Measurements from ENCODE around the gene SLC1A3. TPM values are rescaled to one million over a fixed set of nuclear protein-coding genes. Genes with fewer than 3 reads are reported as not detected.

The SLC1A3 gene
- total RNA-seq, 1 donor from 2014 or later: 61.1 TPM

GRCh38 chr5:36658038-36658756 lies 51.8 kb downstream of the SLC1A3 start:
- no peak for DNase-seq

- DNase-seq: no peak
Observed at GRCh38 chr5:36659411-36659810, 53.0 kb downstream of the SLC1A3 start.

DNA sequence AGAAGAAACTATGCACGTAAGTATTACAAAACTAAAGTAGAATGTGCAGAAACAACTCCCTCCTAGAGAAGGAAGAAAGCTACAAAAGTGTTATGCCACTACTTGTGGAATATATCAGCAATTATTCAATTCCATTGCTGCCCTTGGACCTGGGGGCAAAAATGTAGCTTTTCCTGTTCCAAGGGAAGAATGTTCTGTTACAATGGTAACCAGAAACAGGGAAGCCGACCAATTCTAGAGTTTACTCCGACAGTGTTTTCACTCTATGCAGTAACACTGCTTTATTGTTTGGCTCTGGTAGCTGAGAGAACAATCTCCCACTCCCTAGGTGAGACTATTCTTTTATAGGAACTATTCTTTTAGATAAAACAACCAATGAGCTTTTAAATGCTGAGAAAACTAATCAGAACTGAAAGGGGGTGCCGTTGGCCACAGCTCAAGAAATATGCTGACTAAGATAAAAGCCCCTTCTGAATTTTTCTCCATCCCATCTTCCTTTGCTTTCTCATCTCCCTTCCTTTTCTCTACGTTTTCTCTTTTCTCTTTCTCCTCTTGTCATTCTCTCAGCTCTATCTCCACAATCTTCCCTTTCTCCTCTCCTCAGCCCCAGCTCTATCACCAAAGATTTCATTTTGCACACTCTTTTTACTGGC lies 54.1 kb downstream of the SLC1A3 start:
- no peak for DNase-seq

GRCh38 chr5:36661456-36662220 lies 55.2 kb downstream of the SLC1A3 start:
- DNase-seq: peak; percentile 55

- DNase-seq: peak; percentile 77
Observed at GRCh38 chr5:36662291-36662851, 56.0 kb downstream of the SLC1A3 start.

- DNase-seq: no peak
Observed at GRCh38 chr5:36664766-36665165, 58.4 kb downstream of the SLC1A3 start.

GRCh38 chr5:36665628-36666027 lies 59.2 kb downstream of the SLC1A3 start:
- no peak for DNase-seq

- peak; percentile 61 for DNase-seq
Observed at GRCh38 chr5:36666274-36666673, 59.9 kb downstream of the SLC1A3 start.

- no peak for DNase-seq
Observed at GRCh38 chr5:36666986-36667385, 60.6 kb downstream of the SLC1A3 start.

DNA sequence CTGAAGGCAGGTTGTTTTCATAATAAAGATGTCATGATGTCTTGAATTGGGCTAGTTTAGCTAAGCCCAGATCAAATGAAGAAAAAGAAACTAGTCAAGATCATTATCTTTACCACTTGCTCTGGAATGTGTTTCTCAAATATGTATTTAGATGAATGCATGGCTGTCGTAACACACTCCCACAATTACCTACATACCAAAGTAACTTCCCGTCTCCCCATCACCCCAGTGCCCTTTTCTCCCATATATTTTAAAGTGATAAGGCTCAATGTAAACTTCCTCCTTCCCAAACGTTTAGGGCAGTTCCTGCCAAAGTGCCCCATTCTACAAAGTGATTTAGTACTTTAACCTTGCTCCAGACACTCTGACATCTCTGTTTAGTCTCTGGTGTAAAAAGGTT lies 61.4 kb downstream of the SLC1A3 start:
- DNase-seq: no peak

- DNase-seq: no peak
Observed at GRCh38 chr5:36669015-36669651, 62.7 kb downstream of the SLC1A3 start.

- no peak for DNase-seq
Observed at GRCh38 chr5:36670548-36670947, 64.1 kb downstream of the SLC1A3 start.

DNA sequence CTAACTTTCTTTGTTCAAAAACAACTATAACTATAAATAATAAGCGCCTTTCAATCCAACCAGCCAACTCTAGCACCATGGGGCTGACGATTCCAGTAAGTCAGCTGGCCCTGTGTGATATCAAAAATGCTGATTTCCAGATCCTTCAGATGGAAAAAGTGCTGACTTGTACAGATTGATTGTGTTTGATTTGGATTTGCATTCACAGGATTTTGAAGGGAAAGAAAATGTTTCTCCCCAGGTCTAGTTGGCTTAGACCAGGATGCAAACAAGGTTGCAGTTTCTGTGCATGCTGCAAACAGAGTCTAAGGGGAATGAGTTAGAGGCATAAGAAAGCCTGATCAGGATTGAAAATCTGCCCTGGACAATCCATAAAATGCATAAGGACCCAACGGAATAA lies 68.9 kb downstream of the SLC1A3 start:
- peak; percentile 84 for DNase-seq

DNA sequence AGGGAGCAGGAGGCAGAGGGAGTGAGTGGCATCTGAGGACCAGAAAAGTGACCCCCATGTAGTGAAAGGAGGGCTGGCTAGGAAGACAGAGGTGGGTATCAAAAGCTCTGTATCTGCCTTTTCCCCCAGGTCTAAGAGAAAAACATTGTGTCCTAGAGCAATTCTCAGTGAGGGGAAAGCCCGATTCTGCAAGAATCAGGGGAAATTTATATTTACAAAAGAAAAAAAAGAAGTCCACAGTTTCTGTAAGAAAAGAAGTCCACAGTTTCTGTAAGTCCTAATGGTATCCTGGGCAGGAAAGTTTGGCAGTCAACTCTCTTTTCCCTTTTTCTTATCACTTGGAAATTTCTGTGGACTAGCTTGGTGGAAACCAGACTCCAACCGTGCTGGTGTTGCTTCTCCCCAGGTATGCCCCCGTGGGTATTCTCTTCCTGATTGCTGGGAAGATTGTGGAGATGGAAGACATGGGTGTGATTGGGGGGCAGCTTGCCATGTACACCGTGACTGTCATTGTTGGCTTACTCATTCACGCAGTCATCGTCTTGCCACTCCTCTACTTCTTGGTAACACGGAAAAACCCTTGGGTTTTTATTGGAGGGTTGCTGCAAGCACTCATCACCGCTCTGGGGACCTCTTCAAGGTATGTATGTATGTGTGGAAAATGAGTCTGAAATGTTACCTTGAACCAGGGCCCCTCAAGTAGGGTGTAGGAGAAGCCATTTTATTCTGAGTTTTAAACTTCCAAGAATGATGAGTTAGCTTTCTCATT lies 73.0 kb downstream of the SLC1A3 start:
- no peak for DNase-seq

- no peak for DNase-seq
Observed at GRCh38 chr5:36680066-36680465, 73.7 kb downstream of the SLC1A3 start.

DNA sequence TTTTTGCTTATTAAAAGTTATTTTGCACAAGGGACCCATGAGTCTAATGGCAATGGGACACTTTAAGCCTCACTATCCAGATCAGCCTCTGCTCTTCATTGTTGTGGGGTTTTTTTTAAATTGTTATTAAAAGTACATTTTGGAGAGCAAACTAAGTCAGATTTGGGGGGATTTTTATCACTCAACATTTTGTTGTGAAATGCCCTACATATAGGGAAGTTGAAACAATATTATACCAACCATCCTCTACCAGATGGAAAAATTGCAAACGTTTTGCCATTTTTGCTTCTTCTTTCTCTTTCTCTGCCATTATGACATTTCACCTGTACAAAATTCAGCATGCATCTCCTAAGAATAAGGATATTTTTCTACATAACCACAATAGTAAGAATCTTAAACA lies 75.3 kb downstream of the SLC1A3 start:
- DNase-seq: no peak

DNA sequence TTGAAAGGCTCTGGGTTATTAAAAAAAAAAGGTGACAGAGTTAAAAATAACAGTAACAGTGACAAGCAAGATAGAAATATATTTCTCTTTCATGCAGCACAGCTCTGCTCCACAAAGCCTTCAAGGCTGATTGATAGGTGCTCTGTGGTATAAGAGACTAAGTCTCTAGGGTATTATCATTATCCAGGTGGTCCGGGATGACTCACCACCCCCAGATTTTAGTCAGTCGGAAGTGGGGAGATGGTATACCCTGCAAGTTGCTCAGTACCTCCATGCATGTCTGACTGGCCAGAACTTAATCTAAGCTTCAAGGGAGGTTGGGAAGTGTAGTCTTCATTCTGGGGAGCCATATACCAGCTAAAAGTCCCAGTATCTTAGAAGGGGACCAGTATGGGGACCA lies 76.1 kb downstream of the SLC1A3 start:
- DNase-seq: no peak

DNA sequence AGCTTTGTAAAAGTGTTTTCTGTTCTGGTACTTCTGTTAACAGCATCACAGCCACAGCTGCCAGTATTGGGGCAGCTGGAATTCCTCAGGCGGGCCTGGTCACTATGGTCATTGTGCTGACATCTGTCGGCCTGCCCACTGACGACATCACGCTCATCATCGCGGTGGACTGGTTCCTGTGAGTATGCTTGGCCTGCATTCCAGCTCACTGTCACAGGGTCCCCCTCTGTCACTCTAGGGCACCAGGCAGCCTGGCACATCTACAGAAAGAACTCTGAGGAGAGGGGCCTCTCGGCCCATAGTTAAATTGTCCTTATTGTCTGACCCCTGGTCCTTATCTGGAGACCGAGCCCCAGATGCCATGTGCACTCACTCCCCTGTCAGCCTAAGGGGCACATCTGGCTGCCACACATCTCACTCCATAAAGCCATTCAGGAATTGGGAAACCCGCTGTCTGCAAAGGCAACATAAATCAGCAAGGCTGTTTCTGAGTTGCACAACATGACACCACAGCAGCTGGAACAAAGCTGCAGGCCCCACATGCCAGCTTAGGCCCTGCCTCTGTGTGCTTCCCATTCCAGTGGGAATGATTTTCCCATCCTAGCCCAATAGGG lies 77.5 kb downstream of the SLC1A3 start:
- peak; percentile 90 for DNase-seq

- DNase-seq: no peak
Observed at GRCh38 chr5:36685631-36686288, 79.4 kb downstream of the SLC1A3 start.

DNA sequence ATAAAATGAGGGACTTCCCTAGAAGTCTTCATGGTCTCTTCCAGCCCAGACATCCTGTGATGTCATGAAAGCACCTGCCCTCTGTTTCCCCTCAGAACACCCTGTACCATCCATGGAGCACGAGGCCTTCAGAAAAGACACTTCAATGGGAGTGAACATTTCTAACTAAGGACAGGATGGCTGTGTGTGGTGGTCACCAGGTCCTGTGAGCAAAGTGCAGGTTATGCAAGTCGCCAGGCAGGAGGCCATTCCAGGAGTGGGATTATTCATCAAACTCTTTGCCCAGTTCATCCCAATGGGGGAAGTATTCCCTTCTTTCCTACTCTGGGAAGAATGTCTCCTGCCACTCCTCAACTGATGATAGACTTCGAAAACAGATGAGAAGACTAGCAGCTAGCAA lies 80.5 kb downstream of the SLC1A3 start:
- no peak for DNase-seq

DNA sequence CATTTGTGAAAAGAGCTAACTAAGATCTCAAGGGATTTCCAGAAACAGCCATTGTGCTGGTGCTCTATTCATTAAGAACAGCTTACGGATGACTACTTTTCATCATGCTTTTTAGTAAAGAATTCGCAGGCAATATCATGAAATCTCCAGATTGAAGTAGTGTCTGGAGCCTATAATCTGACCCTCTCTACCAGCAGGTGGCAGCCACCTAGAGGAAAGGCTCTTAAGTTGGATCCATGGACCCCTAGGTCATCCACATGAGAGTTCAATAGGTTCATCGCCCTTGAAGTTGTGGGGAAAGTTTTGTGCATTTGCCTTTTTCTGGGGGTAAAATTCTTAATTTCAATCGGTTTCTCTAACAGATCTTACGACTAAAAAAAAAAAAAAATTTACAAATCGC lies 82.3 kb downstream of the SLC1A3 start:
- no peak for DNase-seq

Data from skin of body (tissue), 2 donors.